GM19397 (cell line): ENCODE results near the gene CYB561A3.

ENCODE experiments used
- ATAC-seq: cut with Tn5 transposase; IDR thresholded peaks from one replicate; pipeline ENCODE4 v1.9.1; 2021; ENCODE audit warnings: mild to moderate bottlenecking, moderate library complexity; ENCODE audit not compliant: unreplicated experiment

The CYB561A3 gene

GRCh38 chr11:61345954-61346843 is 15.5 kb downstream of the CYB561A3 start:
- ATAC-seq: no peak

GRCh38 chr11:61345170-61345610 is 16.5 kb downstream of the CYB561A3 start:
- no peak for ATAC-seq

GRCh38 chr11:61343792-61344745 is 17.6 kb downstream of the CYB561A3 start:
- ATAC-seq: no peak

GRCh38 chr11:61342207-61342803 is 19.4 kb downstream of the CYB561A3 start:
- ATAC-seq: no peak

GRCh38 chr11:61341706-61342105 is 20.0 kb downstream of the CYB561A3 start:
- ATAC-seq: no peak

GRCh38 chr11:61340979-61341378 is 20.7 kb downstream of the CYB561A3 start:
- no peak for ATAC-seq

DNA sequence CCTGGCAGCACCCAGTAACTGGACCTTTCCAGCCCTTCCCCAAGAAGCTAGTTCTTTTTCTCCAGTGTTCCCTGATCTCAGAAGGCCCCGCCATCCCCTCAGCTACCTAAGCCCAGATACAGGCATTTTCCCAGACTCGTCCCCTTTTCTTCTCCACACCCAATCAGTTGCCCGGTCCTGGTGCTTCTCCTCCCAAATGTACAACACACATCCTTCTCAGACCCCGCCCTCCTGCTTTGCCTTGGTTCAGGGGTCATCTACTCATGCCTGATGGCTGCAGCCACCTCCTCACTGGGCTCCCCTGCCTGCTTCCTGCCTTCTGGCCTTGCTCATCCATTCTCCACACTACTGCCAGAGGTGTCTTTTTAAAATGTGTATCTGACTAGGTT is 22.2 kb downstream of the CYB561A3 start:
- no peak for ATAC-seq

DNA sequence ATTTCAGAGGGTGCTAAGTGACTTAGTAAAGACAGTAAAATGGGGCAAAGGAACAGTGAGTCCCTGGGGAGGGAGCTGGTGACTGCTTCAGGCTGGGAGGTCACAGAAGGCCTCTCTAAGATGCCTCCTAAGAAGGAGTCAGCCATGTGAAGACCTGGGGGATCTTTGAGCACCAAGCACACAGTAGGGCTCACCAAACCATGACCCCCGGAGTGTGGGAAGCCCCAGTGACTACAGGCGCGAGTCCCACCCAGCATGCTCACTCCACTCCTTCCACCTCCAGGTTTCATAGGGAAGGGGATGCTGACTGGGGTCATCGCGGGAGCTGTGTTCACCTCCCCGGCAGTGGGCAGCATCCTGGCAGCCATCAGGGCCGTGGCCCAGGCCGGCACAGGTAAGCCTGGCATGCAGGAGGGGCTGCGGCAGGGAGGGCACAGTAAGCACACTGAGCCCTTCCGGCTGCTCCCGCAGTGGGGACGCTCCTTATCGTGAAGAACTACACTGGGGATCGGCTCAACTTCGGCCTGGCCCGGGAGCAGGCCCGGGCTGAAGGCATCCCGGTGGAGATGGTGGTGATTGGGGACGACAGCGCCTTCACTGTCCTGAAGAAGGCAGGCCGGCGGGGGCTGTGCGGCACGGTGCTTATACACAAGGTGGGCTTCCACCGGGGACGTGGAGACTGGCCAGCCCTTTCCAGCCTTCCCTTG is 22.7 kb downstream of the CYB561A3 start:
- no peak for ATAC-seq

- no peak for ATAC-seq
Measured at GRCh38 chr11:61337706-61338470, 23.8 kb downstream of the CYB561A3 start.

DNA sequence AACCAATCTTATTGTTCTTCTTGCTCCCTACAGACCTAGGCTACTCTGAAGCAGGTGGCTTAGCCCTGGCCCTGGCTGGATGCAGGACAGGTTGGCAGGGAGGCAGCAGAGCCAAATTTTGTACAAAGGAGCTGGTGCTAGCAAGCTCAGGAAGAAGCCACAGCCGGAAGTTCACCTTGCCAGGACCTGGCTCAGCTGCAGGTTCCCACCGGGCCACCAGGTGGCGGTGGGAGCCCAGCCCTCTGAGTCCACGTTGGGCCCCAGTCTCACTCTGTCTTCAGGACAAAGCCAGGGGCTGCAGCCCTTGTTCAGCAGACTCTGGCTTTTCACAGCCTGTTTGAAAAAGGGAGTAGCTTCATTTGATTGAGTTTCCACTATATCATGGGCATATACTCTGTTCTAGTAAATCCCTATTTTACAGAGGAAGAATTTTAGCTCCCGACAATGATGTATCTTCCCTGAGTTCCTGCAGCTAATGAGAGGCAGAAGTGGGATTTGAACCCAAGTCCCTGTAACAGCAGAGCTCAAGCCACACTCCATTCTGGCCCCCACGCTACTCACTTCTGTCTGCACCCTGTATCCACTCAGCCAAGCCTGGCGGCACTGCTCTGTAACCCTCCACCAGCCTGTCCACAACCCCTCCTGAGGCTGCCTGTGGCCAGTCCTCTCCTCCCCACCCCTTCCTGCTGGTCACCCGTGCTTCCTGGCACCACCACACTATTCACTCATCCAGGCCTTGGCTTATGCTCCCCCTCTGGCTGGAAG is 25.3 kb downstream of the CYB561A3 start:
- peak; percentile 32 for ATAC-seq

DNA sequence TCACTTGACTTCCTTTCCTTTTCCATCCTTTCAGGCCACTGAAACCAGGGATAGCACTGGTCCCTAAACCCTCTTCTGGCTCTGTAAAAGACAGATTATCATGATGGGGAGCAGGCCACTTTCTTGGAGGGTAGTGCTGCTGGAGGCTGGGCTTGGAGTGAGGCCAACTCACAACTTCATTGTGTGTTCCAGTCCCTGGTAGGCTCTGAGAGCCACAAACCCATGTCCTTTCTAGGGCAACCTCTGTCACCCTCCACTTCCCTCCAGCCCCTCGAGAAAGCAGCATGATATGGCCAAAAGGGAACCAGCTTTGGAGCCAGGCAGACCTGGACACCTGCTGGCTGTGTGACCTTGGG is 26.3 kb downstream of the CYB561A3 start:
- no peak for ATAC-seq

DNA sequence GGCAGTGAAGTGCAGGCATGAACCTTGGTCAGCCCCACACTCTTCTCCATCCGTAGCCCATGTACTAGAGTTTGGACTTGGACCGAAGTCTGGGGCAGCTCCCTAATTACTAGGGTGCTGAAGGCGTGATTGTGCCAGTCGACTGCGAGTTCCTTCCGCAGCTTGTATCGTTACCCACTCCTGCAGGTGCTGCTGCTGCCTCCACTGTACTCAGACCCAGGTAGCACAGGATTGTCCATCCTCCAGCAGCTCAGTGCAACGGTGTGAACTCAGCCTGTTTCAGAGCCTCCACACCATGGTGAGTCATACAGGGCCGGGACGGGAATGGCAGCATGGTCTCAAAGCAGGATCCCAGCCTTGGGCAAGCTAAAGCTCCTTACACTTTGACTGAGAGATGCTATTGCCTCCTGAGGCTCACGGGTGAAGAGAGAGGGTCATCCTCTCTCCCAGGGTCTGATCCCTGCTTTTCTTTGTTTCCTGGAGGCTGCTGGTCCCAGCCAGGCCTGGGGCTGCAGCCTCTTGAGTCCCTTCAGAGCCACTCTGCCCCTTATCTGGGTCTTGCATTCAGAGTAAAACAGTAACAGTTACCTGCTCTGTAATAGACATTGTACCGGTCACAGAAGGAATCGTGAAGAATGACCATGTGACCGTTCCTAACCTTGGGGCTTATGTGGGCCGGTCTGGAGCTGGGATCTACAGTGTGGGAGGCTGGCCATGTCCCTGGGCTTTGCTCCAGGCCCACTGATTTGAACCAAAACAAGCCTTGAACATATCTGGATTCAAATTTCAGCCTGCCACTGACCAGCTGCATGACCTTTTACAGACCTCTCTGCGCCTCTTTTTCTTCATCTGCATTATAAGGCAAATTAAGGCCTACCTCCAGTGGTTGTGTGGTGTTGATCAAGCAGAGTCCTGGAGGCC is 27.0 kb downstream of the CYB561A3 start:
- no peak for ATAC-seq

- ATAC-seq: no peak
Measured at GRCh38 chr11:61333550-61334433, 27.9 kb downstream of the CYB561A3 start.

DNA sequence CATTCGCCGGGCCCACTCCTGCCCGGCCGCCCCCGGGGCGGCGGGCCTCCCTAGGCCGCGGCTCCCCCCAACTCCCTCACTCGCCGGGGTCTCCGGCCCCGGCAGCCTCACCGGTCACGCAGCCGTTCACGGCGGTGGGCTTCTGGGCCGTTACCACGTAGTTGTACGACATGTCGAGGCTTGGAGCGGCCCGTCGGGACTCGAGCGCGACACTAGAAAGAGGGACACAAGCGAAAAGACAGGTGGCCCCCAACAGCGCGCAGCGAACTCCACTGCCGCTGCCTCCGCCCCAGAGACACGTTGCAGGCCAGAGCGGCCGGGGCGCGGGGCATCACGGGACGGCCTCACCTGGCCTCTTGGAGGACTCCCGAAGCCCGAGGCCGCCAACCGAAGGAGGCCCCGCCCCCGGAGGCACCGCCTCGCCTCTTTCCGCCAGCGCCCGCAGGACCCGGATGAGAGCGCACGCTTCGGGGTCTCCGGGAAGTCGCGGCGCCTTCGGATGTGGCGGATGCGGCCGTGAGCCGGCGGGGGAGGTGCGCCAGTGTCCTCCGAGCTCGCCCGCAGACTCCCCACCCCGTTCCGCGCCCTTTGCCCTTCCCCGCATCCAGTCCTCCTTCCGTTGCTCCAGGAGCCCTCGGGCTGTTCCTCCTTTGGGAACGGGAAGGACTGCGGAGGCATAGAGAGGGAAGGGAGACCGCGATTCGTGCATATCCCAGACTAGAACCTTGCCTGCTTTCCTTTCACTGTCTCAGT is 28.7 kb downstream of the CYB561A3 start, which contains the start of the genes DDB1 and TKFC:
Gene DDB1 (minus strand): TSS at position 309 of the 753 bp plus-strand sequence. CDS start 137 bp downstream, at position 172.
Gene TKFC (plus strand): TSS at position 432 of the 753 bp plus-strand sequence. CDS start 1,501 bp downstream, outside the sequence.
- peak; percentile 93 for ATAC-seq

DNA sequence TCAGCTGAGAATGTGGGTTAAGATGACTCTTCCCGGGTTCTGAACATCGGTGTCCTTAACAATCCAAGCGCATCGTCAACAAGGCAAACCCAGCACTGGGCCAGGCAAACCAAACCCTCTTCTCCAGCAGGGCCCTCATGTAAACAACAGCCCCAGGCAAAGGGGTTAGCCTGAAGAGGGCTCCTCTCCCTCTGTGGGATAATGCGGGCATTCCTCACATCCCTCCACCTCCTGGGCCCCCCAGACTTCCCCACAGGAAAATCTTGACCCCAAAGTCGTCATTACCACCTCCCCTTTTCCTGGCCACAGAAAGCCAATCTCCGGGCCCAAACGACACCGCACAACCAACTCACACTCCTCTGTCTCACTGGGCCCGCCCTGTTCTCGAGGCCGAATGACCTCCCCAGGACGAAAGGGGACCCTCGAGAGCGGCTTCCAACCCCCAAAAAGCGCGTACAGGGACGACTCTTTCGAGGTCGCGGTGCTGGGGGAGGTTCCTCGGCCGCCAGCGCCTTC is 29.3 kb downstream of the CYB561A3 start:
- ATAC-seq: no peak

GRCh38 chr11:61331651-61332050 is 30.0 kb downstream of the CYB561A3 start:
- no peak for ATAC-seq
